ENCODE data around the gene AKR7A3.
"Not testable (repeated sequence)": the region's sequence is repeated elsewhere in the genome, so short reads cannot be mapped to it uniquely, and the experiment has no call there.

The AKR7A3 gene

DNA sequence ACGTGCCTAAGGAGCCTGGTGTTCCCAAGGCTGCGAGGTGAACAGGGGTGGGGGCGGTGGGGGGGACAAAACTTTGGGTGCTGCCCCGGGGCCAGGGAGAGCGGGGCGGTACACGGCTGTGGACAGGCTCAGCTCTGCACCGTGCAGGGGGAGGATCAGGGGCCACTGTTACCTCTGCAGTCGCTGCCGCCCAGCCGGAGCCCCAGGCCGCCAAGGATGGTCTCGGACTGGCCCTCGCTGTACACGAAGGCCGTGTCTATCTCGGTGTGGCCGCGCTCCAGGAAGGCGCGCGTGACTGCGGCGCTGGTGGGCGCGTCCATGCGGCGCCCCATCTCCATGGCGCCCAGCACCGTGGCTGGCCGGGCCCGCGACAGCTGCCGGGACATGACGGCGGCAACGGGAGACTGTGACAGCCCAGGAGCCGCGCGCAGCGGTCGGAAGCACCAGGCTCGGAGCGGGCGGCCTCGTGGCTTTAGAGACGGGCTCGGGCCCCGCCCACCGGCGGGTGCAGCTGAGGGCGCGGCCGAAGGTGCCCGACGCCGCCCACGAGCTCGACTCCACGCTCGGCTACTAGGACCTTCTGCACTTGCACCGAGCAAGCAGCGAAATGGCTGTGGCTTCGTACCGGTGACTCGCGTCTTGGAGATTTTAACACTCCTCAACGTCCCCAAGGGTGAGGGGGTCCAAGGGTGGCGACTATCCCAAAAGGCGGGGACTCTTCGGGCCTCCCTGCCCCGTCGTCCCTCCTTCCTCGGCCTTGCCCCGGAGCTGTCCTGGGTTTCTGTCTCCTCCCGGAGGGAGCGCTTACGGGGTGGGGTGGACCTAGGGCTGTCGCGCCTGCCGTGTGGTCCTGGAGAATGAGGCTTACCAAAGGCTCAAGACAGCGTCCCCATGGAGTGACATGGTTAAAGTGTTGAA, at the start of gene AKR7A3:
Gene AKR7A3 (minus strand): TSS at position 447 of the 918 bp plus-strand sequence. CDS start 61 bp downstream, at position 386.
- not testable (repeated sequence) for FAIRE-seq

DNA sequence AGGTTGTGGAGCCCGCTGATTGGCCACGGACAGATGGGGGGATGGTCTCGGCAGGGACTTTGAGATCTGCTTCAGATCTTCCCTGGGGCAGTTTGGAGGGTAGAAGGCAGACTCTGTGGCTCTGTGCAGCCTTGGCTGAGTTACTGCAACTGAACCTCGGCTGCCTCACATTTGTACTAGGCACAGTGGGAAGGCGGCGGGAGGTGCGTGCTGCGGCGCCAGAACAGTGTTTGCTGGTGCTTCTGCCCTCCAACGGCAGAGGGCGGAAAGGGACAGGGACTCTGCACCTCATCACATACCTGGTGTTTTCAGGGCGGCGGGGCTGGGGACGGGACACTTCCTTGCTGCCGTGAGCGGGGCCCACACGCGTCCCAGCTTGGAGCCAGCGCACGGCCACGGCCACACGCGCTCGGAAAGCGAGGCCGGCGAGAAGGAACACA, 49.8 kb upstream of the AKR7A3 start:
- FAIRE-seq = no peak

DNA sequence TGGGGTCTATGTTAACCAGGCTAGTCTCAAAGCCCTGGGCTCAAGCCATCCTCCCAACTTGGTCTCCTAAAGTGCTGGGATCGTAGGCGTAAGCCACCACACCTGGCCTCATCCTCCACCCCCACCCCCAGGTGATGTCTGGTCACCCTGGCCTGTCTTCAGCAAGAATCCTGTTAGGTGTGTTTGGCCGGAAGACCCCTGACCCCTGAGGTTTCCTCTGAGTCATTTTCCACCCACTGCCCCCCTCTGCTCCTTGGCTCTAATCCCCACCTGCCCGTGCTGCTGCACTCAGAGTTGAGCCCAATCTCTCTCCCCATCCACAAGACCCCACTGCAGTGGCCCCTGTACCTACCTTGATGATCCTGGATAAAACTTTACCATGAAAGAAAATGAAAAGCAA, 48.7 kb upstream of the AKR7A3 start:
- FAIRE-seq = no peak

DNA sequence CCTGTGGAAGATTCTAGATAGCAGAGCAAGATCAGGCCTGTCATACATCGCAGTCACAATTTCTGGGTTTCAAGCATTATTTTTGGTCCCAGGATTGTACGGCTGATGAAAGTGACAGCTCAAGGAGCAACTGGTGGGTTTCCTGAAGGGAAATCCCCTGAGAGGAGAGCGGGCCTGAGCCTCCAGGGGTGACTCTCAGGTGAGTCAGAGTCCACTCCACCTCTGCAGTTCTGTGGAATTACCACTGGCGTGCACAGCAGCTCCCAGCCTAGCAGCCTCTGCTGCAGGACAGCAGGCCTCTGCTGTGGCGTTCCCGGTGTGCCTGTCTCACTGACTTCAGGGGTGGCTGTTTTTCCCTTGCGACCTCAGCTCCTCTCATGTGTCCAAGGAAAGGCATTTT, 48.0 kb upstream of the AKR7A3 start:
- no peak for FAIRE-seq

DNA sequence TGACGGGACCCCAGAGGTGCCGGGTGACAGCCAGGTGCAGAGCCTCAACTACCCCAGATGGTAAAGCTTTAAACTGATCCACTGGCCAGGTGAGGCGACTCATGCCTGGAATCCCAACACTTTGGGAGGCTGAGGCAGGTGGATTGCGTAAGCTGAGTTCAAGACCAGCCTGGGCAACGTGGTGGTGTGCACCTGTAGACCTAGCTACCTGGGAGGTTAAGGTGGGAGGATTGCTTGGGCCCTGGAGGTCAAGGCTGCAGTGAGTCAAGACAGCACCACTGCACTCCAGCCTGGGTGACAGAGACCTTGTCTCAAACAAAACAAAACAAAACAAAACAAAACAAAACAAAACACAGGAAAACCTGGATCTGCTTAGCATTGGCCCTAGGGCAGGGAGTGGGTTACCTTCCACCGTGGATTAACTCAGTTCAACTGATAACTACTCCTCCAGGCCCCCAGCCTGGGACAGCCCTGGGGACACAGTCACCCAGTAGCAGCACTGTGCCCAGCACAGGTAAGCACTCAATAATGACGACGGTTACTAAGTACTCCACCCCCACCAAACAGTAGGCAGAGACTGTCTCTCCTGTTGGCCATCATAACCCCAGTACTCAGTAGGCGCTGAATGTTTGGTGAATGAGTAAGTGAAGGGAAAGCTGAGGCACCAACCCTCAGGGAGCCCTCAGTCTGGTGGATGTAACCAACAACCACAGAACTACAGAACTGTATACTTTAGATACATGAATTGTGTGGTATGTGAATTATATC, 45.2 kb upstream of the AKR7A3 start:
- no peak for FAIRE-seq

DNA sequence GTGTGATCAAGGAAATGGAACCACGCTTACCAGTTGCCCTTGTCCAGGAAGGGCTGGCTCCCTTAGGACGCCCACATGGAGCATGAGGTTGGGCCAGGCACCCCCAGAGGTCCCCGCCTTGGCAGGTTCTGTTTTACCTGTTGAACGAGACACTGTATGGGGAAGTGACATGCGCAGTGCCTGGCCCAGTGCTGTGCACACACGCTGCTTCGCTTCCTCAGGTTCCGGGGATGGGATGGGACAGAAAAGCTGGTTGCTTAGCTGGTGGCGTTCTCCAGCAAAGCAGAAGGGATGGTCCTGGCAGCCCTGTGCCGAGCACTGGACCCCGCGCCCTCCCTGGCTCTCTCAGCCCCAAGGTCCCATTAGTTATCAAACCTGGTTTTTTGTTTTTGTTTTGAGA, 44.3 kb upstream of the AKR7A3 start:
- no peak for FAIRE-seq

DNA sequence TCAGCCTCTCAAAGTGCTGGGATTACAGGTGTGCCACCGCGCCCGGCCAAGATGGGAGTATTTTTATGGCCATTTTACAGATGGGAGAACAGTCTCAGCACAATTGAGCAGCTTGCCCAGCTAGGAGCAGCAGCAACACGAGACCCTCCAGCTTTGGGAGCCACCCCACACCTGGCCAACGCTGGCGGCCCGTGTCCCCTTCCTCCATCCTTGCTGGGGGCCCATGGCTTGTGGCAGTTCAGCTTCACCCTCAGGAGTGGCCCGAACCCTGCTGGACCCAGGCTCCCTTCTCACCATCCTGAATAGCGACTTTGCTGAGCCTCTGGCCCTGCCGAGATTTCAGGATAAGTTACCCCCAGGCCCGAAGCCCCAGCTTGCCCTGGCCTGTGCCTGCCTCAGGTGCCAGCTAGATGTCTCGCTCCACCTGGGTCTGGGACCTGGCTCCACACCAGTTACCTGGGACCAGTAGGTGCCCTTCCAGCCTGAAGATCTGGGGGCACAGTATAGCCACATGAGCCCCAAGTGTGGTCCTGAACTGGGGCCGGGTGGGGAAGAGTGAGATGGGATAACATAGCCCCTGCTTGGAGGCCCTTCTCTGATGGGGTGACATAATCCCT, 42.8 kb upstream of the AKR7A3 start:
- FAIRE-seq = no peak

DNA sequence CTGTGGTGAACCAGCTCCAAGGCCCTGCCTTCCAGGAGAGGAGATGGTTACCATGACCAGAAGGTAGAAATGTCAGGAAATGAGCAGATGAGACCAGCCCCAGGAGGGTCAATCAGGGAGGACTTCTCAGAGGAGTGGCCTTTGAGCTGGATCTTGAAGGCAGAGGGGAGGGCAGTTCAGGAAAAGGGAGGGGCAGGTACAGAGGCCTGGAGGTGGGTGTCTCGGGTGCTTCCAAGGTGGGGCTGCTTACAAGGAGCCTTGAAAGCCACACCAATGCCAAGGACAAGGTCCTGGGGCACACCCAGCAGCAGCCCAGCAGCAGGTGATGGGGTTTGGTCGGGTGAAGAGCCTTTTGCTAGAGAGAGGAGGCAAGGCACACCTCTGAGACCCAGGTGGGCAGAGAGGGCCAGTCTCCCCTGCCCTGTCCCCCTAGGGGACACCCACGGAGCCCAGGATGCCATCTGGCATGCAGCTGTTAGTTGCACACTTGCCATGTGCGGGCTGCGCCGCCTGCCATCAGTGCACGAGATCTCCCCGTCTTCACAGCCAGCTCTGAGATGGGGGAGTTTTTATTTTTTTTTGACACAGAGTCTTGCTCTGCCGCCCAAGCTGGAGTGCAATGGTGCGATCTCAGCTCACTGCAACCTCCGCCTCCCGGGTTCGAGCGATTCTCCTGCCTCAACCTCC, 42.0 kb upstream of the AKR7A3 start:
- FAIRE-seq = no peak

DNA sequence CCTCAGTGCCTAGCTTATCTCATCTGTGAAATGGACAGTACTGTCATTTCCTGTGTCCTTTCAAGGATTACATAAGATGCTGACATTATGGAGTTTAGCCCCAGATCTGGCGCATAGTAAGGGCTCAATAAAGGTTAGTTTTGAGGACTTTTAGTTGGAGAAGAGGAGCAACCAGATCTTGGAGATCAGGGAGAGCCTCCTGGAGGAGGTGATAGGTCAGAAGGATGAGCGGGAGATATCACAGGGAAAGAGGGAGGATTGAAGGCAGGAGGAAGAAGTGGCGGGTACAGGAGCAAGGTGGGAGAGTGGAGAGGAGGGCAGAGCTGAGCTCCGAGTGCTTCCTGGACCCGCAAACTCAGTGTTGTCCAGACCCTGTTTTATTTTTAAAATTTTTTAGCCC, 41.0 kb upstream of the AKR7A3 start:
- FAIRE-seq = no peak

DNA sequence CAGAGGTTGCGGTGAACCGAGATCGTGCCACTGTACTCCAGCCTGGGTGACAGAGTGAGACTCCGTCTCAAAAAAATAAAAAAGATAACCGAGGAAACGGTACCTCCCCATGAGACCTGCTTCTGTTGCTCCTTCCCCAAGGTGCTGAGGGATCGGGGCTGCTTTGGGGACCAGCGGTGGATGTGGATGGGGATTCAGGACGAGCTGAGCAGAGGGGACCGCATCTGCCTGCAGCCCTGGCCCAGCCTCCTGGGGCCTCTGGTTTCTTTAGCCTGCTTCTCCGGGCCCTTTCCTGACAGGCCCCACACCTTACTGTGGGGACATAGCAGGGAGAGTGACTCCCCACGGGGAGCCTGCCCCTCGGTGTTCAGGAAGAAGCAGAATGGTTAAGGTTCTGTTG, 40.6 kb upstream of the AKR7A3 start:
- no peak for FAIRE-seq

DNA sequence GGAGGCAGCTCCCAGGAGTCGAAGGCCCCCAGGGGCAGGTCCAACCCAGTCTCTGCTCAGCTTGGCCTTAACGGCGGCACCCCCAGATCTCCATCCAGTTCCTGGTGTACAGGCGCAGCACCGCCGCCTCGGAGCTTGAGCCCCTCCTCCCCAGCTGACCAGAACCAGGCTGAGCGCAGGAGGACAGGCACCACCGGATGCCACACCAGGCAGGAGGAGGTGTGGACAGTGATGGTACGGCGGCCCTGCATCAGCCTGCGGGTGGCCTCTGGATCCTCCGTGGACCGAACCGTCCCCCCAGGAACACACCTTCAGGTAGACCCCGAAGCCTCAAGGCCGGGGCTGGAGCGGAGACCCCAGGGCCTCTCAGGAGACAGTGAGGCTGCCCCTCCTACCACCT, 39.9 kb upstream of the AKR7A3 start:
- FAIRE-seq = no peak

DNA sequence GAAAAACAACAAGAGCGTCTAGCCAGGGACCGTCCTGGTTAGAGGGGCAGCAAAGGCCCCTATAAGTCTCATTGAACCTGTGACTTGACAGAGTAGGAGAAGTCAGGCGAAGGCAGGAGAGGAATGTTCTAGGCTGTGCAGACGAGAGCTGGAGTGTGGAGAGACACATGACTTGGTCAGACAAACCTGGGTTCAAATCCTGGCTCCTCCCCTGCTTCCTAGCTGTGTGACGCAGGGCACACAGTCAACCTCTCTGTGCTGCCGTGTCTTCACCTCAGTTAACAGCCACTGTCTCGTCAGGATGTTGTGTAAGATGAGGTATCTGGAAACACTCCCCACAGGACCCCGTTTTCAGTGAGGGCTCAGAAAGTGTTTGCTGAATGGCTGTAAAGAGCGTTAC, 39.2 kb upstream of the AKR7A3 start:
- no peak for FAIRE-seq

DNA sequence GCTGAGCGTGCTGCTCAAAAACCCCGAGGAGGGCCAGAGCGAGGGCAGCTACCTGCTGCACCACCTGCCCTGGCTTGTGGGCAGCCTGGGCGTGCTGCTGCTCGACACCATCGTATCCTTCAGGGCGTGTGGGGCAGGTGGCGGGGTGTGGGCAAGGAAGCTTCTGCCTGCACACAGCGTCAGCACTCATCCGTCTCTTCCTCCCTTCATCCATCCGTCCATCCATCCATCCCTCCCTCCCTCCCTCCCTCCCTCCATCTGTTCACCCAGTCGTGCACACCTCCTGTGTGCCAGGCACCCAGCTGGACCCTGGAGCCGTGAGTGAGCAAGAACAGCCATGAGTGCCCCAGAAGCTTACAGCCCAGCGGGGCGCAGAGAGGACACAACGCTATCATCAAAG, 38.7 kb upstream of the AKR7A3 start:
- no peak for FAIRE-seq

DNA sequence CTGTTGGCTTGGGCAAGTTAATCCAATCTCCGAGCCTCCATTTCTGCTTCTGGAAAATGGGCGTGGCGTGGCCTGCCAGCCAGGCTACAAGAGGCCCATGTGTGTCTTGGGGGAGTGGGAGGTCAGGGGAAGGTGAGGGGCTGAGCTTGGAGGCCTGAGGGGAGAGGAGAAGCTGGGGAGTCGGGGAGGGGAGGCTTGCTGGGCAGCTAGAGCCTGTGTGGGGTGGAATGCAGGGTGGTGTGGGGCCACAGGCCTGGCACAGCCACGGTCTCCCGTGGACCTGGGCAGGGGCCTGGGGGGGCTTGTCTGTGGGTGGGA, 38.1 kb upstream of the AKR7A3 start:
- no peak for FAIRE-seq

DNA sequence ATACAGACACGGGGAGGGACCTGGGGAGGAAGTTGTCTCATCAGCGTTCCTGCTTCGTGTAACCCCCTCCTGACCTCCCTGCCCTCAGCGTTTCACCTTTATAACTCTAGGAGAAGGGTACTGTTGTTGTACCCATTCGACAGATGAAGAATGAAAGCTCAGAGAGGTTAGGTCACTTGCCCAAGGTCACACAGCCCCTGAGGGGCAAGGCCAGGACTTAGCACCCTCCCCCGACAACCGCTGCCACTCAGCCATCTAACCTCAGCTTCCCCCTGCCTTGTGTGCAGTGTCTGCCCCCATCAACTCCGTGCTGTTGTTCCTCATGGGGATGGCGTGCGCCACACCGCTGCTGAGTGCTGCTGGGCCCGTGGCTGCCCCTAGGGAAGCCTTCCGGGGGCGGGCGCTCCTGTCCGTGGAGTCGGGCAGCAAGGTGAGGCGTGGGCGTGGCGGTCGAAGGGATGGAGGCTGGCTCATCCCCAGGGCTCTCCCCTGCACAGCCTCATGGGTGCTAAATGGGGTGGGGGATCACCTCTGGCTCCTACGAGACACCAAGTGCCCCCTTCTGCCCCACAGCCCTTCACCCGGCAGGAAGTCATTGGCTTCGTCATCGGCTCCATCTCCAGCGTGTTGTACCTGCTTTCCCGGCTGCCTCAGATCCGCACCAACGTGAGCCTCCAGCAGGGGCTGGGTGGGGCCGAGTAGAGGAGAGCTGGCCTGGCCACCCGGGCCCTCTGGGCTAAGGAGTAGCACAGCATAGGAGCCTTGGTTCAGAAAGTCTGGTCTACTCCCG, 37.6 kb upstream of the AKR7A3 start:
- FAIRE-seq = no peak

DNA sequence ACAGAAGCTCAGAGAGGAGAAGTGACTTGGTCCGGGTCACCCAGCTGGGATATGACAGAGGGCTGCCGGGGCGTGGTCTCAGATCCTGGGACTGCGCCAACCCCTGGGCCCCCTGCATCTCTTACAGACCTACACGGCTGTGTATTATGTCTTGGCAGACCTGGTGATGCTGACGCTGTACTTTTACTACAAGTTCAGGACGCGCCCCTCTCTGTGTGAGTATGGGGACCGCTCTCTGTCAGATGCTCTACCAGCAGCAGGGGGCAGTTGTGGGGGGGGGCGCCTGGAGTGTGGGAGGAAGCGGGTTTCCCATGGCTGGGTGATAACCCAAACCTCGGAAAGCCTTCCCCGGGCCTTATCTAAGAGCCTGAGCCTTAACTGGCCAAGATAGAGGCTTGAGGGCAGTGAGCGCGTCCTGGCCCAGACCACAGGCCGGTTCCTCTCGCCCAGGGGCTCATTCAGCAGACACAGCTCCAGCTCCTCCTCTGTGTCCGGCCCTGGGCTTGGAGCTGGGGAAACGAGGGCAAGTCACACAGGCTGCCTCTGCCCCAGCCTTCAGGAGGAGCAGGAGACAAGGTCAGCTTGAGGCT, 36.9 kb upstream of the AKR7A3 start:
- no peak for FAIRE-seq

DNA sequence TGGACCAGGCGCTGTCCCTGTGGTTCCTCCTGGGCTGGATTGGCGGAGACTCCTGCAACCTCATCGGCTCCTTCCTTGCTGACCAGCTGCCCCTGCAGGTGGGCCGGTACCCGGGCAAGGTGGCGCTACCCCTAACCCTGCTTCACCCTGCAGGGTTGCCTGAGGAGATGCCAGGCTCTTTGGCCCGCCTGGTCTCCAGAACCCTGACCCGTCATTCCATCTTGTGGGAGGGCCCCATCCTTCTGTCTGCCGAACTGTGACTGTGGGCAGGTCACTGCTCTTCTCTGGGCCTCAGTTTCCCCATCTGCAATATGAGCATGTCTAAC, 36.1 kb upstream of the AKR7A3 start:
- FAIRE-seq = no peak

DNA sequence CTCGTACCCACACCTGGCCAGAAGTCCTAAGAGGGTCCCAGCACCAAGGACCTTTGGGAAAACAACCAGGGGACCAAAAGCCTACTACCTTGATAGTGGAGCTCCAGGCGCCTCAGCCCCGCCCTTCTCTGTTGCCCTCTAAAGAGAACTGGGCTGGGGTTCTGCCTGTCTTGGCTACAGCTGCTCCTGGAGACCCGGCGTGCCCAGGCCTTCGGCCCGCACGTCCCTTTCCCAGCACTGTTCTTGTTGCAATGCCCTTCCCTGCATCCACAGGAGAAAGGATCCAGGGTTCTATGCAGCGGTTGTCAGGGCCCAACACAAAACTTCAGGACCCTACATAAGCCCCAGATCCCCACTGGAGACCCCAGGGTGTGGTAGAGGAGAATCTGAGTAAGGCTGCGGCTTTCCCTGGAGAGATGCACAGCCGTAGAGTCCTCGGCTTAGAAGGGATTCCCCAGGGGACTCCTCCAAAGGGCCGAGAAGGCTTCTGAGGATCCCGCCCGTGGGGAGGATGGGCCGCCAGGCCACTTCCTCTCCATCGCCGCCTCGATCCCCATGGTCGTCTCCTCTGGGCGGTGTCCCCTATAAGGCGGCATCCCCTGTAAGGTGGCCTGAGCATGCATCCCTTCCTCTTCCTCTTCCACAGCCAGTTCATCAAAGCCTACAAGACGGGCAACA, 35.6 kb upstream of the AKR7A3 start:
- FAIRE-seq = no peak

DNA sequence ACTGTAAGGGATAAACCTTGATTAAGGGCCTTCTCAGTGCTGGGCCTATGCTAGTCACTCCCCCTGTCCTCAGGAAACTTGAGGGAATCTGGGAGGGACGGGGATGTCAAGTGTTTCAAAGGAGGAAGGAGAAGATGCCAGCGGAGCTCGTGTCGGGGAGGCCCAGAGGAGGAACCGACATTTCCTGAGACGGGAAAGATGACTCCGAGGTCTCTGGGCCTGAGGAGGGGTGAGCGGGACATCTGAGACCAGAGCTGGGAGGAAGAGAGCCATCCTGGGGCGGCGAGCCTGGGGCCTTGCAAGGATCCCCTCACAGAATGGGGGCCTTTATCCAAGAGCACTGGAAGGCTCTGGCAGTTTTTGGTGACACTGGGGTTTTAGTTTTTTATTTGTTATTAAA, 33.9 kb upstream of the AKR7A3 start:
- no peak for FAIRE-seq

DNA sequence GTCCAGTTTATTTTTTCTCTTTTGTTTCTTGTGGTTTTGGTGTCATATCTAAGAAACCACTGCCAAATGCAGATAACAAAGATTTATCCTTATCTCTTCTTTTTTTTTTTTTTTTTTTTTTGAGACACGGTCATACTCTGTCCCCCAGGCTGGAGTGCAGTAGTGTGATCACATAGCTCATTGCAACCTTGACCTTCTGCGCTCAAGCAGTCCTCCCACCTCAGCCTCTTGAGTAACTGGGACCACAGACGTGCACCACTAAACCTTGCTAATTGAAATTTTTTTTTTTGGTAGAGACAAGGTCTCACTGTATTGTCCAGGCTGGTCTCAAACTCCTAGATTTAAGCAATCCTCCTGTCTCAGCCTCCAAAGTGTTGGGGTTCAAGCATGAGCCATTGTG, 32.5 kb upstream of the AKR7A3 start:
- FAIRE-seq = no peak

DNA sequence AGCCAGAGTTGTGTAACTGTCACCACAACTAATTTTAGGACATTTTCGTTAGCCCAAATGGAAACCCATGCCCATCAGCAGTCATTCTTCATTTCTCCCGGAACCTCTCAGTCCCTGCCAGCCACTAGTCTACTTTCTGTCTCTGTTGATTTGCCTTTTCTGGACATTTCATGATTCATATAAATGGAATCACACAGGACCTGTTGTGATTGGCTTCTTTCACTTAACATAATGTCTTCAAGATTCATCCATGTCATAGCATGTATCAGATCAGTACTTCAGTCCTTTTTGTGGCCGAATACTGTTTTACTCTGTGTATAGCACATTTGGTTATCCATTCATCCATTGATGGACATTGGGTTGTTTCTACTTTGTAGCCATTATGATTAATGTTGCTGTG, 30.6 kb upstream of the AKR7A3 start:
- FAIRE-seq = no peak

All from A204.1 (cell line).